Activated CD4-positive, alpha-beta T cell treated with anti-CD3 and anti-CD28 coated beads, Interleukin-2, amount 10 ng/mL, durations not matched to agents 7 days and 5 days (primary cell): Measurements from ENCODE around the gene PMEPA1. TPM values are rescaled to one million over a fixed set of nuclear protein-coding genes. Genes with fewer than 3 reads are reported as not detected.

Experiments
- CTCF ChIA-PET: fragments of 350-600 bp; sonication (Branson Sonifier 250); formaldehyde crosslinking; loops from one replicate; lab custom pipeline; 2021; ENCODE audit warnings: antibody characterized with exemption; lab: Charles Lee
- POLR2A ChIA-PET: fragments of 350-600 bp; sonication (Branson Sonifier 250); formaldehyde crosslinking; loops from one replicate; lab custom pipeline; 2021; ENCODE audit warnings: antibody characterized with exemption; lab: Charles Lee
- DNase-seq: peaks from one replicate; pipeline ENCODE4 v3.0.0-alpha.2; 2020
- H3K27ac Mint-ChIP-seq: one replicate; pipeline ENCODE4 v1.8.0; 2021; ENCODE audit warnings: mild to moderate bottlenecking, moderate library complexity, mixed read lengths
- H3K27me3 Mint-ChIP-seq: one replicate; pipeline ENCODE4 v1.8.0; 2021; ENCODE audit warnings: mixed read lengths
- H3K36me3 Mint-ChIP-seq: one replicate; pipeline ENCODE4 v1.8.0; 2021; ENCODE audit warnings: low read depth, mixed read lengths
- H3K4me1 Mint-ChIP-seq: one replicate; pipeline ENCODE4 v1.8.0; 2021; ENCODE audit warnings: mixed read lengths
- H3K4me3 Mint-ChIP-seq: one replicate; pipeline ENCODE4 v1.8.0; 2021; ENCODE audit warnings: mild to moderate bottlenecking, moderate library complexity, mixed read lengths
- H3K9me3 Mint-ChIP-seq: one replicate; pipeline ENCODE4 v1.8.0; 2021; ENCODE audit warnings: mixed read lengths
- total RNA-seq, 2 experiments: library from RNA; stranded (reverse); gene quantifications; one replicate each; pipeline ENCODE4 v1.2.3, GENCODE V29; 2021

PMEPA1 gene
- total RNA-seq, 2 experiments from 2014 or later: 0.72 to 1.1 TPM

DNA sequence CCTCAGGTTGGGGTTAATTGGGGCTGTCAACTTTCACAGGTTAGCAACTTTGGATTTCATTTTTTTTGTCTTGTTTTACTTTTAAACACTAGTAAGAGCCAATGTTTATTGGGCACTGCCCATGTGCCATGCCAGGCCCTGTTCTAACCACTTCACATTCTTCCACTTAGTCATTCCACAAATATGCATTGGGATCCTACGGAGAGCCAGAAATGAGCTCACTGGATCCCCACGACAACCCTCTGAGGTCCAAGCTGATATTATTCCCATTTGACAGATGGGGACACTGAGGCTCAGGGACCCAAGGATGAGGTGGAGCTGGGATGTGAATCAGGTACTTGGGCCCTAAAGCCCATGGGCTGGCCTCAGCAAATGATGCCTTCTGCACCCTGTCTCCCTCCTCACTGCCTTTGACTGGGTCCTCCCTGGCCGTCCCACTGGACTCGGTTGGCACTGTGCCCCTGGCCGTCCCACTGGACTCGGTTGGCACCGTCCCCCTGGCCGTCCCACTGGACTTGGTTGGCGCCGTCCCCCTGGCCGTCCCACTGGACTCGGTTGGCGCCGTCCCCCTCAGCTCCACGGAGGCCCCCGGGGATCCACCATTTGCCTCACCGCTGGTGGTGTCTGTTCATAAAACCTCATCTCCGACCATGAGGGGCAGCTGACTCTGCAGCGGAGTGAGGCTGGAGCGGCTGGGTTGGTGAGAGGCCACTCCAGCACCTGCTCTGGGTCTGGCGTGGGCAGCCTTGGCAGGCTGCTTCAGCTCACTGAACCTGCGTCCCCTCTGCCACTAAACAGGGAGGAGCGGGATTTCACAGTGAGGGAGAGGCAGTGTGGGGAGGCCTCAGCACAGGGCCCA lies 4.8 kb upstream of the PMEPA1 start:
- Mint-ChIP-seq H3K36me3 (no peaks in the 10 kb centered on the region), H3K27ac (no peak overlapping the region), H3K4me3 (no peak overlapping the region), H3K27me3 (peaks cover 16% of the 10 kb centered on the region), H3K4me1 (peaks cover 16% of the 10 kb centered on the region), H3K9me3 (no peaks in the 10 kb centered on the region)
- DNase-seq: no peak
- ChIA-PET CTCF (interaction anchor here (1.1 kb wide), 1 partner anchor 9 kb away, joined by 3 read pairs; no protein-coding TSS in a partner anchor), POLR2A (no interaction called here)

DNA sequence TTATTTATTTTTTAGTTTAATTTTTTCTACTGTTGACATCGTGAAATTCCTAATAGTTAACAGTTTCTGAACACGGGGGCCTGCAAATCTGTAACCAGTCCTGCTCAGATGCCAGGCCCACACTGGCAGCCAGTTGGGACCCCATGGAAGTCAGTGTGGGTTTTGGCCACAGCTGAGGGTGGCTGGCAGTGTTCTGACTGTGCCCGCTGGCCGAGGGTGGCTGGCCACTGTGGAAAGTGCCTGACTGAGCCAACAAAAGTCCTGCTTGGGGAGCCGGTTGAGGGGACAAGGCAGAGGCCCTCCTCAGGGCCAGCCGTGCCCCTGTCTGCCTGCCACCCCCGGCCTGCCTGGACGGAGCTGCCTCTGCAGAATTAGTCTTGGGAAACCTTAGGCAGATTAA lies 4.1 kb upstream of the PMEPA1 start:
- POLR2A ChIA-PET: no interaction called here
- CTCF ChIA-PET: no interaction called here
- peaks cover 14% of the 10 kb centered on the region for H3K27me3 Mint-ChIP-seq
- peaks cover 15% of the 10 kb centered on the region for H3K4me1 Mint-ChIP-seq
- no peaks in the 10 kb centered on the region for H3K36me3 Mint-ChIP-seq
- no peak overlapping the region for H3K4me3 Mint-ChIP-seq
- H3K9me3 Mint-ChIP-seq: no peaks in the 10 kb centered on the region
- DNase-seq: no peak
- no peak overlapping the region for H3K27ac Mint-ChIP-seq

DNA sequence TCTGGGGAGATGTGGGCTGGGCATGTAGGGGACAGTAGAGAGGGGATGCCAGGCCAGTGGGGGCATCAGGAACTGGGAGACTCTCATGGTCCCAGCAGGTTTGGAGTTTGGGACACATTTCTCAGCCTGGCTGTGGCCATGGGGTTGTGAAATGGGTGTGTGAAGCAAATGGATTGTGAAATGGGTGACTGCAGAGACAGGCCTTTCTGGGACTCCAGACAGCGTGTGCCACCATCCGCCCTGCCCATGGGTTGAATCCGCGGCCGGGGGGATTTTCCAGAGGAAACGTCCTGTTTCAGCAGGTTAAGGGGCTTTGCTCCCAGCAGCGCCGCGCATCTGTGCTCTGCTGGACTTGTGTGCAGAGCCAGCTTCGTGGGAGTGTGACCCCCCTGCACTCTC lies 3.7 kb upstream of the PMEPA1 start:
- peaks cover 18% of the 10 kb centered on the region for H3K27me3 Mint-ChIP-seq
- H3K36me3 Mint-ChIP-seq: peaks cover 2% of the 10 kb centered on the region
- DNase-seq: no peak
- ChIA-PET POLR2A (no interaction called here), CTCF (no interaction called here)
- no peak overlapping the region for H3K27ac Mint-ChIP-seq
- H3K4me1 Mint-ChIP-seq: peaks cover 17% of the 10 kb centered on the region
- no peaks in the 10 kb centered on the region for H3K9me3 Mint-ChIP-seq
- H3K4me3 Mint-ChIP-seq: no peak overlapping the region

DNA sequence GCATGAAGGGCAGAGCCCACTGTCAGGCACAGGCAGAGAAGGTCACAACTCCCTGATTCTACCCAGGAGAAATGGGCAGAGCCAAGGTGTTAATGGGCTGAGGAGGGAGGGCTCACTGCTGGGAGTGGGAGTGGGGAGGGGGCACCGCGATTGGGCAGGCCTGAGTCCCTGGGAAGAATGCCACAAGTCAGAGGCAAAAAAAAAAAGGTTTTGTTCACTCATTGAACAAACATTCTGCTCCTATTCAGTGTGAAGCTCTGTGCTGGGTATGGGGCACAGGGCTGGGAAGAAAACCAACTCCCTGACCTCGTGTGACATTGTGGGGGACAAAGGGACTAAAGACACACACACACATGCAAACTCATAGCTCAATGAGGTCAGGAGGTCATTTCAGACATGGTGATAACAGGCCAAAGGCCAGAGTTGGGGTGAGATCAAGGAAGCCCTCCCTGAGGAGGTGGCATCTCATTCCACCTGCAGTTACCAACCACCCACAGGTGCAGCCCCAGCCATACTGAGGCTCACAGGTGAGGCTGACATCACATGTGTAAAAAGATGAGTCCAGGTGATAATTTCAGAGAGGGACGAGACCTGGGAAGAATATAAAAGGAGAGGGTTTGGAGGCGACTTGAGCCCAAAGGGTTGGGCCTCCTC lies 3.2 kb upstream of the PMEPA1 start:
- H3K9me3 Mint-ChIP-seq: no peaks in the 10 kb centered on the region
- no peak overlapping the region for H3K27ac Mint-ChIP-seq
- H3K4me3 Mint-ChIP-seq: no peak overlapping the region
- CTCF ChIA-PET: no interaction called here
- peaks cover 18% of the 10 kb centered on the region for H3K4me1 Mint-ChIP-seq
- no peak for DNase-seq
- H3K27me3 Mint-ChIP-seq: peaks cover 23% of the 10 kb centered on the region
- POLR2A ChIA-PET: no interaction called here
- H3K36me3 Mint-ChIP-seq: peaks cover 3% of the 10 kb centered on the region

DNA sequence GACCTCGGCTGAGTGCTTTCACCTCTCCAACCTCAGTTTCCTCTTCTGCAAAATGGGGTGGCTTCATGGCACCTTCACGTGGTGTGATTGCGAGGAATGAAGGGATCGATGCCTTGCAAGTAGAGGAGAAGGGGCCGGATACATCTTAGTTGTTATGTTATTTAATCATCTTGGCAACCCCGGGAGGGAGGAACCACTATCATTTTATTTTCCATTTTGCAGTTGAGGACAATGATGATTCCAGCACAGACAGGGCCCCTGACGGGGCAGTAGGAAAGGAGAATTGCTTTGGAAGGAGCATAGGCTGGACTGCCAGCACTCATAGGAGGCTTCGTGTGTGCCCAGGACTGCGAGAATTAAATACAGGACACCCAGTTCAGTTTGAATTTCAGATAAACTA lies 2.5 kb upstream of the PMEPA1 start:
- CTCF ChIA-PET: no interaction called here
- H3K9me3 Mint-ChIP-seq: no peaks in the 10 kb centered on the region

DNA sequence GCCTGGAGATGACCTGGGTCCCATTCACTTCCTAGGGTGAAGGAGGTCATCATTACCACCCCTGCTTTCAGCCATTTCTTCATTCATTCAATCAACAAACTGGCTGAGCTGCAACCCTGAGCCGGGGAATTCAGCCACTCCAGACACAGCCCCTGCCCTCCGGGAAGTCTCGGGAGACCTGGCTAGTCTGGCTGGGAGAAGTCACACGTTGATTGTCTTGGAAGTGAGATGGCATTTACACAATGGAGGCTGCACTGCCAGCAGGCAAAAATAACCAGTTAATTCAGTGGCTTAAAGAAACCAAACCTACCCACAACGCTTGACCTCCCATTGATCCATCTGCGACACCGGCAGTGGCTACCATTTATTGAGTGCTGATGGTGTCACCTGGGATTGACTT lies 2.0 kb upstream of the PMEPA1 start:
- peaks cover 14% of the 10 kb centered on the region for H3K4me1 Mint-ChIP-seq
- no peak overlapping the region for H3K27ac Mint-ChIP-seq
- DNase-seq: no peak
- H3K4me3 Mint-ChIP-seq: no peak overlapping the region
- peaks cover 30% of the 10 kb centered on the region for H3K27me3 Mint-ChIP-seq
- H3K36me3 Mint-ChIP-seq: peaks cover 3% of the 10 kb centered on the region
- ChIA-PET POLR2A (no interaction called here), CTCF (no interaction called here)
- H3K9me3 Mint-ChIP-seq: no peaks in the 10 kb centered on the region

More for the DNA sequence above, 2.5 kb upstream of the PMEPA1 start:
- POLR2A ChIA-PET: no interaction called here
- H3K4me3 Mint-ChIP-seq: no peak overlapping the region
- no peak overlapping the region for H3K27ac Mint-ChIP-seq
- H3K27me3 Mint-ChIP-seq: peaks cover 25% of the 10 kb centered on the region
- H3K4me1 Mint-ChIP-seq: peaks cover 14% of the 10 kb centered on the region
- peaks cover 3% of the 10 kb centered on the region for H3K36me3 Mint-ChIP-seq
- DNase-seq: no peak

DNA sequence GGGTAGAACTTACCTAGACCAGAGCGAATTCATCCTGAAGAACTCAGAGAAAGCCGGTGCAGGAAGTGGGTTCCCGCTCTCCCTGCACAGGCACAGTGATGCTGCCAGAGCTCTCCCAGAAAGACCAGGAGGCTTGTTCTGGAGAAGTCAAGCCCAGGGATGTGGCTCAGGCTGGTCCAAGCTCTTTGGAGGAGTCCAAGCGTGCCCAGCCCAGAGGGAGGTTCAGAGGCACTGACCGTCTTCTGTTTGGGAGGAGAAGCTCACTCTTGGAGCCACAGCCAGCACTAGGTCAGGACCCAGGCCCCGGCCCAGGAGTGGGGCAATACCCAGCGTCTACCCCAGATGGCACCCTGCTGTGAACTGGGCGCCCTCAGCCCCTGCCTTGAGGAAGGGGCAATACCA lies 1.5 kb upstream of the PMEPA1 start:
- ChIA-PET POLR2A (no interaction called here), CTCF (interaction anchor here (1.6 to 2.1 kb wide), 2 partner anchors 9 to 28 kb away, joined by 3 to 8 read pairs; no protein-coding TSS in a partner anchor)
- H3K4me1 Mint-ChIP-seq: peaks cover 14% of the 10 kb centered on the region
- H3K27me3 Mint-ChIP-seq: peaks cover 30% of the 10 kb centered on the region
- no peak overlapping the region for H3K27ac Mint-ChIP-seq
- H3K9me3 Mint-ChIP-seq: no peaks in the 10 kb centered on the region
- H3K4me3 Mint-ChIP-seq: peak overlapping the region; percentile 77
- peaks cover 3% of the 10 kb centered on the region for H3K36me3 Mint-ChIP-seq
- no peak for DNase-seq

DNA sequence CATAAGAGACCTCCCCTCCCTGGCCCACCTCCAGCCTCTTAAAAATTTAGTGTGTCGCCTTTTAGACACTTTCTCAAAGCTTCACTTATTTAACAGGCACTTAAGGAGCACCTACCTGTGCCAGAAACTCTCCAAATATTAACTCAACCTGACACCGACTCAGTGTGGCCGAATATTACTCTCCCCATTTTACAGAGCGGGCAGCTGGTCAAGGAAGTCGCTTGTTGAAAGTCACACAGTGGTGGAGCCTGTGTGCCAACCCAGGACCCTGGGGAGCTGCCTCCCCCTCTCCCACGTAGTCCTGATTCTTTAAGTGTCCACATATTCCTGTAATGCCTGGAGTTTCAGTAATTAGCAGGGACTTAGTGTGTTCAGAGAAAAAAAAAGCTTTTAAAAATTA lies 1.0 kb upstream of the PMEPA1 start:
- ChIA-PET POLR2A (no interaction called here), CTCF (interaction anchor here (0.6 to 2.1 kb wide), 3 partner anchors 10 to 88 kb away, joined by 3 to 8 read pairs (median 3); no protein-coding TSS in a partner anchor)
- Mint-ChIP-seq H3K4me3 (peak overlapping the region; percentile 77), H3K9me3 (no peaks in the 10 kb centered on the region), H3K36me3 (peaks cover 3% of the 10 kb centered on the region), H3K27me3 (peaks cover 30% of the 10 kb centered on the region), H3K27ac (no peak overlapping the region), H3K4me1 (peaks cover 14% of the 10 kb centered on the region)
- DNase-seq: no peak

DNA sequence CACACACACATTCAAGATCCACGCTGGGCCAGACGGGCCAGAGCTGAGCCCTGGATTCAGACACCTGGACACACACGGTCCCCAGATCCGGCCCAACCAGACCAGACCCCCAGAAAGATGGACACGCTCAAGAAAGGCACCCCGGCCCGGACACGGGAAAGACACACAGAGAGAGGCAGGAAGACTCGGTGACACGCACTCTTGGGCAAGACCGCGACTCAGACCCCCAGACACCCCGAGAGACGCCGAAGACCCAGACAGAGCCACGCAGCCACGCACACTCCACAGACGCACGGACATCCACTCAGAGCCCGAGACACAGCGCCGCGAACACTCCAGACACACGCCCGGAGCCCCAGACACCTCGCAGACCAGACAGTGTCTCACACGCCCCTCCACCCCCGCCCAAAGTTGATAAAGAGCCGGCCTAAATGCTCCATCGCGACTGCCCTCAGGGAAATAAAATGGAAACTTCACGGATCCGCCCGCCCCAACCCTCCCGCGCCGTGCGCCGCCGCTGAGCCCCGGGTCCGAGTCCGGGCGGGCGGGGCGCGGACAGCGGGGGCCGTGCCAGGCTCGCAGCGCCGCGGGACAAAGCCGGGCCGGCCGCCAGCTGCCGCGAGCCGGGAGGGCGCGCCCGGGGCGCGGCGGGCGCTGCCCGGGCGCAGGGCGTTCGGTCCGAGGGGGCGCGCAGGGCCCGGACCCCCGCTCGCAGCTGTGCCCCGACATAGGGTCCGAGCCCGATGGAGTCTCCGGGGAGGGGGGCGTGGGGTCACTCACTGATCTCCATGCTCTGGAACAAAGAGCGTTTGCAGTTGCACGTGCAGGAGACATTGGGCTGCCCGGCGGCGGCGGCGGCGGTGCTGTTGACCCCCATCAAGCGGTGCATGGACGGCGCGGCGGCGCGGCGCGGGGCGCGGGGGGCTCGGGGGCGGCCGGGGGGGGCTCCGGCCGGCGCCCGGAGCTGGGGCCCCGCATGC lies 831 bp downstream of the PMEPA1 start:
- Mint-ChIP-seq H3K9me3 (no peaks in the 10 kb centered on the region), H3K4me1 (peaks cover 14% of the 10 kb centered on the region), H3K4me3 (peak overlapping the region; percentile 68), H3K27ac (peak overlapping the region; percentile 14), H3K27me3 (peaks cover 30% of the 10 kb centered on the region), H3K36me3 (peaks cover 3% of the 10 kb centered on the region)
- CTCF ChIA-PET: interaction anchor here (0.6 to 2.1 kb wide), 3 partner anchors 10 to 54 kb away, joined by 3 to 8 read pairs (median 3); no protein-coding TSS in a partner anchor
- no peak for DNase-seq
- POLR2A ChIA-PET: interaction anchor here (0.7 kb wide), 1 partner anchor 87 kb away, joined by 4 read pairs; no protein-coding TSS in a partner anchor

DNA sequence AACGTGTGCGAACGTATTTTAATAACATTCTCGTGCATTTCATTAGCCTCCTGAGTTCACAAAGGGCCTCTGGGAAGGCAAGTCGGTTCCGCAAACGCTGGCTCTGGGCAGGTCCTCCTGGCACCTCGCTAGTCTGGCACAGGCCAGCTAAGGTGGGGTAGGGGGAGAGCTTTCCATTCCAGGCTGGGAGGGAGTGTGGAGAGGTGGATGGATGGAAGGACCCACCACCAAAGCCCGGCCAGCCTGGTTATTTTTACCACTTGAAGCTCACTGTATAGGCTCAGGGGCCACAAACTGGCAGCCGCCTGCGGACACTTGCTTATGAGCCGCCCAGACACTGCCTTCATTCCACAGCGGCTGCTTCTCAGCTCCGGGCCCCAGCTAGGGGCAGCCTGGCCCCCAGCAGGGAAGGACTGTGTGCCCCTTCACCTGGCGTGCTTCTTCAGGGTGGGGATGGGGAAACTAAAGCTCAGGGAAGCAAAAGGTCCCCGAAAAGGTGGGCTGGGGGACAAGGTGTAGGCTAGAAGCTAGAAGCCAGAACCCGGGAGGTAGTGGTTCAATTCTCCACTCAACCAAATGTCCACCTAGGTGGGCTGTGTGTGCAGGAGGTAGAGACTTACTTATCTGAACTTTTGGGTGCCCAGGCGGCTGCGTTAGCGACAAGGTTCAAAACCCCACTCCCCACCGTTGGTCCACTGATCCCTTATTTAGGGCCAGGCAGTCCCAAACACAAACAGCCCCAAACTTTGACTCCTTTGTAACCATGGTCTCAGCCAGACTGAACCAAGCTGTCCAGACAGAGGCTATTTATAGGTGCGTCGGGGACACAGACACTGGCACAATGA lies 1.7 kb downstream of the PMEPA1 start:
- ChIA-PET POLR2A (no interaction called here), CTCF (interaction anchor here (0.6 to 1.8 kb wide), 2 partner anchors 9 to 53 kb away, joined by 3 read pairs; no protein-coding TSS in a partner anchor)
- Mint-ChIP-seq H3K27ac (no peak overlapping the region), H3K36me3 (peaks cover 3% of the 10 kb centered on the region), H3K27me3 (peaks cover 30% of the 10 kb centered on the region), H3K4me1 (peaks cover 14% of the 10 kb centered on the region), H3K9me3 (no peaks in the 10 kb centered on the region), H3K4me3 (peak overlapping the region; percentile 68)
- no peak for DNase-seq

DNA sequence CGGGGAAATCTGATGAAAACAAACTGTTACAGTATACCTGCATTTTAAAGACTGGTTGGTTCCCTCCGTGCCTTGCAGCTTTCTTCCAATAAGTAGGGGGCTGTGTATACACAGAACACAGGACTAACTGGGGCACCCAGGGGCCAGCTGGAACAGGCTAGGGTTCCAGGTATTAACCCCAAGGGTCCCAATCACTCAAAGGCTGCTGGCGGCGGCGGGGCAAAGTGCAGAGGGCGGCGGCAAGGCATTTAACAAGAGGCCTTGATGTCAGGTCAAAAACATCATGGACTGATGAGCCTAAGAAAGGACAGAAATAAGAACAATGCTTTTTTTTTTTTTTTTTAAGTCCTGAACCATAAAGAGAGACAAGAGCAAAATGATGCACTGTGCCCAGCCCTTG lies 2.5 kb downstream of the PMEPA1 start:
- no peak overlapping the region for H3K27ac Mint-ChIP-seq
- ChIA-PET CTCF (no interaction called here), POLR2A (no interaction called here)
- peaks cover 14% of the 10 kb centered on the region for H3K4me1 Mint-ChIP-seq
- H3K9me3 Mint-ChIP-seq: no peaks in the 10 kb centered on the region
- H3K36me3 Mint-ChIP-seq: peaks cover 3% of the 10 kb centered on the region
- peaks cover 29% of the 10 kb centered on the region for H3K27me3 Mint-ChIP-seq
- H3K4me3 Mint-ChIP-seq: no peak overlapping the region
- DNase-seq: no peak
